DMS114 treated with DMSO at 0.1 percent for 48 hours (cell line): ENCODE results near the gene AP1AR.
"Not testable (repeated sequence)": the region's sequence is repeated elsewhere in the genome, so short reads cannot be mapped to it uniquely, and the experiment has no call there.

Experiments used
- DNase-seq: peaks from one replicate; lab custom pipeline; 2025; ENCODE audit not compliant: unreplicated experiment; lab: John Stamatoyannopoulos, UW

The AP1AR gene

DNA sequence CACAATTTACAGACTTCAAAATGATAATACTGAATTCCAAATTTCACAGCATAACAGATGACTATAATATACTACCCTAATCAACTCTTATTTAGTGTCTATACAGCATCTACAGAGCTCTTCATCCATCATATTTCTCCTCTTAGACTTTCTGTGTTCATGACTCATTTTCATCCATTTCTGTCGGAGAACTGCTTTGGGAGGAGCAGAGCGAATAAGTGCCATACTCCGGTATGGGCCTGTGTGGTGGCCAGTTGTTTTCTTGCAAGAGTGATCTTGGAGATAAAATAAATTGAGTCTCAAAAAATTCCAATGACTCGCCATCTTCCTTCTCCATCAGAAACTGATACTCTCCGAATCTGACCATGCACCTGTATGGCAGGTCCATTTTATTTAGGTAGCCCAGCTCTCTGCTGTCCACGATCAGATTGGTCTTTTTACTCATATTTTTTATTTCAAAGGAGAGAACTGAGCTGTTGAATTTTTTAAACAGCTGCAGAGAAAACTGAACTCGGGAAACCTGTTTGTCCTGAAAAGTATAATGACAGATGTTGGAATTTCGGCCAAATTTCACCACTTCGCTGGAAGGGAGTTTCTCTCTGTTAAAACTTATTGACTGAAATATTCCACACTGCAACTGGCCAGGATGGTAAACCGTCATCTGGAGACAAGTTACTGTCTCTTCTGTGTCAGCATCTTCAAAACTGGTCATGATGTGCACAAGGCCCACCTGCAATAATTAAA is 46.3 kb downstream of the AP1AR start:
- no peak for DNase-seq

DNA sequence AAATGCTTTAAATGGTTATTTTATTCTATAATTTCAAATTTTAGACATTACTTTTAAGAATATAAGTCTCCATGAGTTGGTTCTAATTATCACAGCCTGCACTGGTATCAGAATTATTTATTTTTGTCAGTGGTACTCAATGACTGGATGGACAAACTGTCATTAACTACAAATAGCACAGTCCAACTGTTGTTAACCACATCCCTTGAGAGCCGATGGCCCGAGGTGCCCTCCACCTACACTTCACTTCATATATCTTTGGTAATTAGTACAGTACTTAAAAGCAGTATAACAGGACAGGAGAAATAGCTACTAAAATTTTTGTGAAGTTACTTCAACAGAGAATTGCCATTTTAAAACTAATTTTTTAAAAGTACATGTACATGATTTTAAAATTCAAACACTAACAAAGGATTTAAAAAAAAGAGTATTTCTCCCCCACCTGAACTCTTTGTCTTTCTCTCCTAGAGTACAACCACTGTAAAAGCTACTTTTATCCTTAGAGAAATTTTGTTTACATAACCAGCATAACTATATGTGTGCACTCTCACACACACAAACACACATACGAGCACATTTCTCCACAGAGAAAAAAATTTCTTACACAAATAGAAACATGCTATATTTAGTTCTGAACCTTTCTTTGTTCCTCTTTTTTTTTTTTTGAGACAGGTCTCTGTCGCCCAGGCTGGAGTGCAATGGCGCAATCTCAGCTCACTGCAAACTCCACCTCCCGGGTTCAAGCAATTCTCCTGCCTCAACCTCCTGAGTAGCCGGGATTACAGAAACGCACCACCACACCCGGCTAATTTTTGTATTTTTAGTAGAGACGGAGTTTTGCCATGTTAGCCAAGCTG is 47.7 kb downstream of the AP1AR start:
- no peak for DNase-seq

DNA sequence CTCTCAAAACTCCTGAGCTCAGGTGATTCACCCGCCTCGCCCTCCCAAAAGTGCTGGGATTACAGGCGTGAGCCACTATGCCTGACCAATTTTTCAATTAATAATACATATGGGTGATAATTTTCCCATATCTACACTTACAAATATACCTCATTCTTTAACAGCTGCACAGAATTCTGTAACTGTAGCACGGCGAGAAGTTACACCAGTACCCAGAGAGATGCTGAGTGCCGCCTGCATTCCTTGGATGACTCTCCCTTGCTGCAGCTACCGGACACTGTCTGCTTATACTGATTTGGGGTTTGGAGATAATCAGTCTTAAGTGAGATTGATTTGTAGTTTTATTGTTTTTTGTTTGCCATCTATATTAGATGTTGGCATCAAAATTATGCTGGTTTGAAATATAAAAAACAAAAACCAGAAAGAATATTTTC is 48.3 kb downstream of the AP1AR start:
- DNase-seq = no peak

DNA sequence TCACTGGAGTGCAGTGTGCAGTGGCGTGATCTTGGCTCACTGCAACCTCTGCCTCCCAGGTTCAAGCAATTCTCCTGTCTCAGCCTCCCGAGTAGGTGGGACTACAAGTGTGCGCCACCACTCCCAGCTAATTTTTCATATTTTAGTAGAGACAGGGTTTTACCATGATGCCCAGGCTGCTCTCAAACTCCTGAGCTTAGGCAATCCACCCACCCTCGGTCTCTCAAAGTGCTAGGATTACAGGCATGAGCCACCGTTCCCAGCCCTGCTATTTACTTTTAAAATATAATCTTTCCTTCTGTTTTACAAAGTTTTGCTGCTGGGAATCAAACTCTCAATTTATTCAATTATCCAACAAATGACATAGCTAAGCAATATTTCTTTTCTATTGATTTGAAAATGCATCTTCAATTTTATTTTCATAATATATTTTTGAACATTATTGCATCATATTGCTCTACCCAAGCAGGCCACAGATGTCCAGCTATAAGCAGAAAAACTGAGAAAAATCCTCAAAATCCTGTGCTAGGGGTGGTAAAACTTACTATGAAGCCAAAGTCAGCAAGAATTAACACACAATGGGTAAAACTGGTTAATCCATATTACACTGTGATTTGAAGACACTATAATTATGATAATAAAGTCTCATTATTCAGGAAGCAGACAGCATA is 48.9 kb downstream of the AP1AR start:
- DNase-seq = no peak

DNA sequence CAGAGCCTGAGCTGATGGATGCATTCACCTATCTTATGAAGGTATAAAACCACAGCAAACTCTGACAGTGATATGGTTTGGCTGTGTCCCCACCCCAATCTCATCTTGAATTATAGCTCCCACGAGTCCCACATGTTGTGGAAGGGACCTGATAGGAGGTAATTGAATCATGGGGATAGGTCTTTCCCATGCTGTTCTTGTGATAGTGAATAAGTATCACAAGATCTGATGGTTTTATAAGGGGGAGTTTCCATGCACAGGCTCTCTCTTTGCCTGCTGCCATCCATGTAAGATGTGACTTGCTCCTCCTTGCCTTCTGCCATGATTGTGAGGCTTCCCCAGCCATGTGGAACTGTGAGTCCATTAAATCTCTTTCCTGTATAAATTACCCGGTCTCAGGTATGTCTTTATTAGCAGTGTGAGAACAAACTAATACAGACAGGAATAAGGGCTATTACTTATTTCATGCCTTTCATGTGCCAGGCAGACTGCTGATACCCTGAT is 50.4 kb downstream of the AP1AR start:
- DNase-seq = not testable (repeated sequence)

DNA sequence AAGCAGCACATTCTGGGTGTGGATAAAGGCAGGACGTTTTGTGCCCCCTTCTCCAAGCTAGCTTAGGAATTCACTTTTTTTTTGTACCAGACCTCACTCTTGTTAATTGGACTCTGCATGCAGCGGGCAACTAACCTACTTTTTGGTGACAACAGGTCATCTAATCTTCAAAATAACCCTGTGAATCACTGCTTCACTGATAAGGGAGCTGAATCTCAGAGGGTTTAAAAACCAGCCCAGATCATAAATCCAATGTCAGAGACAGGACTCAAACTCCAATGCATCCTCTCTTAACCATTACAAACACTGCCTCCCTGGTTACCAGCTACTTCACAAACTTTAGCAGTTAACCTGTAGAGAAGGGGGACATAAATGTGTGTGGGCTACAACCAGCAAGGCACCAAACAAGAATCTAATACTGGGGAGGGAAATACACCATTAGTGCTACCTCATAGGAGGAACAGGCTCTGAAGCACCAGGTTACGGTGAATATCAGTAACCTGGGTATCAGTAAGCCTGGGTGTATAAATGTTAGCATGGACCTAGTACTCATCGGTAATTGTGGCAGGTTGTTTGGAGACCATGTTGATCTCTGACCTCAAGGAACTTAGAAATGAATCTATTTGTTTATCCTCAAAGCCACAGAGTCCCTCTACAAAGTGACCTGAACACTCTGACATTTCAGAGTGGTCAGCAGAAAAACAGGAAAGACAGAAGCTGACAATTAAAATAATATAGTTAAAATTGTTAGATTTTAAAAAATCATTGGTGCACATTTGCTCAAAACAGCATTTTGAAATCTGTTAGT is 51.5 kb downstream of the AP1AR start:
- DNase-seq = no peak

DNA sequence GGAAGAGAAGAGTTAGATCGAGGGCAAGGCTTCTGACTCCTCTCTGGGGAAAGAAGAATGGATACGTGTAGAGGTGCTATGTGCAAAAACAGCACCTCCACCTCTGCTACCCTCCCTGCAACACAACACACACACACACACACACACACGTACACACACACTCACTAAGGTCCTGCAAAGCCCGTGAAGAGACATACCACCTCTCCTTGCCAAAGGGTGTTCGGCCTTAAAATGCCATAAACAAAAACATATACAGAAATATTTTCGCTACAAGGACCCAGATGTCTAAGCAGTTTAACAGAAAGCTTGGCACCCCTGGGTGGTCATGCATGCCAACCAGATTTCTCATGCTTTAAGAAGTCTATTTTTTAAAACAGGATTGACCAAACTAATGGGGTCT is 52.6 kb downstream of the AP1AR start:
- DNase-seq = no peak

DNA sequence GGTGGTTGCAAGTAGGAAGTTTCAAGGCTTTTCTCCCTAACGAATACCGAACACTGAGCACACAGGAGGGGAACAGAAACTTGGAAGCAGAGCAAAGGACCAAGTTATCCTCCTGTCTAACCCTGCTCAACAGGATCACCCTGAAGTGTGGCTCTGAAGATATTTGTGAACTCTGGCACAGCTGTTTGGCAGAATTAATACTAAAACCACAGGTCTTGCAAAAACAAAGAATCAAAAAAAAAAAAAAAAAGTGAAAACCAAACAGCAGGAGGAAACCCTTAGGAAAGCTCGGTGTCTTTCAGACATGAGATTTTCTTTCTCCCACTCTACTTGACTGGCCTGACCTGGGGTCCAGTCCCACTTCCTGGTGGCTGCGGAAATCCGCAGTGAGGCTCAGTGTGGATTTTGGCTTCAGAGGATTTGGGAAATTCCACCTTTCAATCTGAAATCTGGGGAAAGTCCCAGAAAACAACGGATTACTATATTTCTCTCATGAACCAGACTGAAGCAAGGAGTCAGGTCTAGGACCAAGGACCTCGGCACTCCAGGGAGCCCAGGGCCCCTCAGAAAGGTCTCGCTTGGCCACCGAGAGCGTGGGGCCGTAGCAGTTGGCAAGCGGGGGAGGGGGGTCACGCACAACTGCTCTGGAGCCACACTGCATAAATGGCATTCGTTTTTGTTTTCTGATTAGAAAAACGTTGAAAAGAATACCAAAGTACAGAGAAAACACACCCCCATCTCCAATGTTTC is 53.2 kb downstream of the AP1AR start:
- DNase-seq = no peak

DNA sequence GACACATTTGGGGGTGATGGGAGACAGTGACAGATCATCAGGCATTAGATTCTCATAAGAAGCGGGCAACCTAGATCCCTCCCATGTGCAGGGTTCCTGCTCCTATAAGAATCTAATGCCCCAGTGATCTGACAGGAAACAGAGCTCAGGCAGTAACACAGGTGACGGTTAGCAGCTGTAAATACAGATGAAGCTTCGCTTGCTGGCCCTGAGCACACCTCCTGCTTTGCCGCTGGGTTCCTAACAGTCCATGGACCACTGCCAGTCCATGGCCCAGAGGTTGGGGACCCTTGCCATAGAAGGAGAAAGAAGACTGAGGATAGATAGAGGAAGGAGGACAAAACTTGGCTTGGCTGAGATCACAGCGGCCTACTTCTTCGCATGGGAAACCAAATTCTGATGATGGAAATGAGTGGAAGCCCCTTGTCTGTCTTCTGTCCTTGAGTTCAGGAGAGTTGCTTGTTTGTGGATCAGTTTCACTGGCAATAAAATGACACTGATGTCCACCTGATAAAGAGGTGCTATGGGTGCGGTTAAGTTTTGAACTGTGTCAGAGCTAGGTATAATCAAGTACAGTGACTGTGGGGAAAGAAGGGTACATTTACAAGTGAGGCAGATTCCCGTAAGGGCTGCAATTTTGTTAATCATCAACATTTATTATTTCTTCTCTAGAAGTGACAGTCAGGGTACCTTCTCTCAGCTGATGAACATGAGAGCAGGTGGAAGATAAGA is 55.8 kb downstream of the AP1AR start:
- no peak for DNase-seq

DNA sequence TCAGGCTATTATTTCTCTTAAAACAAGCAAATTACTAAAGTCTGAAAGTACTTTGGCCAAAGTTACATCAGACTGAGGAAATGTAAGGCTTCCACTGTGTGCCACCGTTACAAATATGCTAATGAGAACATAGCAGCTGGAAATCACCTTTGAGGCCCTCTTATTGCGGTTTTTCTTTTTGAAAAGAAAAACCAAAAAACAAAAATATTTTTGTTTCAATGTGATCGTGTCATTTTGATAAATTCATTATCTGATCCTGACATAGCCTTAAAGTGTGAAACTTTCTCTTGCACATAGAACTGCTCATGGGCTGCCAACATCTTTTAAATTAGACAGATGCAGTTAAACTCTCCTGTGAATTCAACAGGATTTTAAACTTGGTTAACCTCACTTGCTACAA is 56.9 kb downstream of the AP1AR start:
- no peak for DNase-seq

DNA sequence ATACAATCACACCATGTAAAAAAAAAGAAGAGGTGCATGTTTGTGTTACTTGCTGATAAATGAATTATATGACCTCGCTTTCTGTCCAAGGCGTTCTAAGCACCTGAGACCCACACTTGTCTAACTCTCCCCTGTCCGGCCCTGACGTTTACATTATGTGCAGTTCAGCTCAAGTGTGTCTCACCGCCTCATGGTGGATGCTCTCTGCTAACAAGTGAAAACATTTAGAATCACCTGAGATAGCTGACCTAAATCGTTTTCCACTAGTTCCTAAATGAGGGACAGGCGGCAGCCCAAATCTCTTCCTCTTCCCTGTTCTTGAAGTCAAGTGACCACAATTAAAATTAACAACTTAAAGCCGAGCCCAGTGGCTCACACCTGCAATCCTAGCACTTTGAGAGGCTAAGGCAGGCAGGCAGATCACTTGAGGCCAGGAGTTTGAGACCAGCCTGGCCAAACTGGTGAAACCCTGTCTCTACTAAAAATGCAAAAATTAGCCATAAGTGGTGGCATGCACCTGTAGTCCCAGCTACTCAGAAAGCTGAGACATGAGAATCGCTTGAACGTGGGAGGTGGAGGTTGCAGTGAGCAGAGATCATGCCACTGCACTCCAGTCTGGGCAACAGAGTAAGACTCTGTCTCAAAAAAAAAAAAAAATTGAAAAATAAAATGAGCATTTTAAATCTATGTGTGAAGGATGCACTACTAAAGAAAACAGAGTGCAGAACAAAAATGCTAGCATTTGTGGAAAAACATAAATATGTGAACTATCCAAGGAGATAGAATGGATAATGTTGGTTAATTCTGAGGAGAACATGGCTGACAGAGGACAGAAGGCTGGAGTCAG is 58.0 kb downstream of the AP1AR start:
- no peak for DNase-seq

DNA sequence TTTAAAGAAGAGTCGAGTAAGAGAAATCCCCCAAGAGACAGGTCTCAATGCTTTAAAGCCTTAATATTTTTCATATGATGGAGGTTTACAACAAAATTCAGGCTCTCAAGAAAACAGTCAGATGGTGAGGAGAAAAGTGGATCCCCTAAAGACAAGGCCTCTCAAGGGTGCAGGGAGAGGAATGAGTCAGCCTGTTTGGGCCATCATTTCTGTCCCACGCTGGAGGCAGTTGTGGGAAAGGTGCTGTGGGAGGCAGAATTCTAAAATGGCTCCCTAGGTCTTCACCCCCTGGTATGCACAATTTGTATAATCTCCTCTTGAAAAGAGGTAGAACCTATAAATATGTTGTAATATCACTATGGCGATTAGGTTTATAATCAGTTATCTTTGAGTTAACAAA is 58.8 kb downstream of the AP1AR start:
- DNase-seq = no peak

DNA sequence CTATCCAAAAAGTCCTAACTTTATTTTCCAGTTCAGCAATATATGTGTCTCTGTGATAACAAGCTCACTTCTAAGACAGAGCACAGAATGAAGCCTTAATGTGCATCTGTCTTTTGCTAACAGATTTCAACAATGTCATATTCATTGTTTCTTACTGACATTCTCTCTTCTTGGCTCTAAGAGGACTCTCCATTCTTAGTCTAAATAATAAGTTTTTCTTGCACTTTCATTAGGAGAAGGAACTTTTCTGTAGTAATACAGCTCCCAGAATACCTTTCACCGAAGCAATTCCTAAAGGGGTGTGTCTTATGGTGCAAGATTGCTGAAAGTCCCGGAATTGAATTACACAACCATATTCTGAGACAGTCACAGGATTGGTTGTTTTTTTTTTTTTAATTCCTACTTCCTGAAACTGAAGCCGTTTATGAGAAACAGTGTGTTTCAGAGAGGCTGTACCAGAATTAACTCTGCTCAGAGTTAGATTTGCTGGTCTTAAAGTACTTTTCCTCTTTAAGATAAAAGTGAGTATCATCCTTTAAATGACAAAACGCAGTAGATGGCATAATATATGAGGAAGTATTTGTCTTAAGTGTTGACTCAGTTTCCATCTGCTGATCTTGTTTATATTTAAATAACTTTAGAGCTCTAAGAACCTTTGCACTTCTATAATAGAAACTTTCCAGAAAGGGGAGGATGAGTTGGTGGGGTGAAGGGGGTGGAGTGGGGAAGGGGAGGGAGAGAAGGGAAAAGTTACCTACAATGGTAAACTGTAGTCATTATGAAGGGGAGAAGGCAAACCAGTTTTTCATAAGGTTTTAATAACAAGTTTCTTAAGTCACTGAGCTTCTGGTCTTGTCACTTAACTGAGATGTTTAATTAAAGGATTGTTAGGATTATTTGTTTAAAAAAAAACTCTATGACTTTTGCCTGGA is 65.6 kb downstream of the AP1AR start, which contains the start of gene ALPK1:
Gene ALPK1, plus strand, starts transcription at position 421 of the 932 bp plus-strand sequence.
- no peak for DNase-seq

DNA sequence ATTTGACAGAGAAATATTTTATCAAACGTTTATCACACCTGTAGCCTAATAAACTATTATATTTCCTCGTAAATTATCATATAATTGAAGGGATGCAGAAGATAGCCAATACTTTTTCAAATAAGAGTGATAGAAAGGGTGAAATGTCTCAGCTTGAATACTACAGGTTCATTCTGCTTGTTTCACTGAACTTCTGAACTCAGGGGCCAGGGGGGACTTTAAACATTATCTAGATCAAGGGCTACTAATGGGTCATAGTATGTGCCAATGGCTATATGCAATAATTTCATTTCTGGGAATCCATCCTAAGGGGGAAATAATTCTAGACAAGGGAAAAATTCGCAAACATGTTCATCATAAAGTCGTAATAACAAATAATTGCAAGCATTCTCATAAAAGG is 68.1 kb downstream of the AP1AR start:
- DNase-seq = no peak

DNA sequence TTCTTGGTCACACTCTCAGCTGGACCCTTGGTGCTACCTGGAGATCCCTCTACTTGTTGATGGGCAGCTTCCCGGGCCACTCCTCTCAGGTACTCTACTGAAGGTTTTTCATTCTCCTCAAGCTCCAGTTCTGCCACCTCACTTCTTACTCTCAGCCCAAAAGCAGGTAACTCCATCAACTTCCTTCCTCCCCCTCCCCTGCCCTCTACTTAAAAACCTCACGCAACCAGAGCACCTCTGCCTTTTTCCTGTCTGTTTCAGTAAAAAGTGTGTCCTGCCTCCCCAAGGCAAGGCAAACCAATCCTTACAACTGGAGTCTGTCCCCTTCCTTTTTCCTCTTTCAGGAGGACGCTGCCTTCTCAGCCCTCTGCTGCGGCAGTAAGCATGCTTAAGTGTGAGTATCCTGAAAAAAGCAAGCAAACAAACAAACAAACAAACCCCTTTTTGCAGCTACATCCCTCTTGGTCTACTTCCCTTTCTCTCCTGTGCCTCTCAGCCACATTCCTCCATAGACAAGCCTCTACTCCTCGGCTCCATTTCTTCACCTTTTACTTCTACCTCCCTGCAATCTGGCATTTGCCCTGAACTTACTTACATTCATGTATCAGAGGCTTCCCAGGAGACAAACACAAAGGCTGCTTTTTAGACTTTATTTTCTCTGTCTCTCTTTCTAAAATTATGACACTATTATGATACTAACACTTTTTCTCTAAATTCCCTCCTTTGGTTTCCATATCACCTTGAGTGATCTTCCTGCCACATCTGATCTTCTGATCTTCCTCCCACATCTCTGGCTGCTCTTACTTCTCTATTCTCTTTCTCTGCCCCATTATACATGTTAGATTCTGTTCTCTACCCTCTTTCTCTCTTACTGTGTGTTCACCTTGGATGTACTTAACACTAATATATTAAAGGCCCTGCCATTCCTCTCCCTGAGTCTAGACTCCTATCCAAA is 71.0 kb downstream of the AP1AR start:
- no peak for DNase-seq

DNA sequence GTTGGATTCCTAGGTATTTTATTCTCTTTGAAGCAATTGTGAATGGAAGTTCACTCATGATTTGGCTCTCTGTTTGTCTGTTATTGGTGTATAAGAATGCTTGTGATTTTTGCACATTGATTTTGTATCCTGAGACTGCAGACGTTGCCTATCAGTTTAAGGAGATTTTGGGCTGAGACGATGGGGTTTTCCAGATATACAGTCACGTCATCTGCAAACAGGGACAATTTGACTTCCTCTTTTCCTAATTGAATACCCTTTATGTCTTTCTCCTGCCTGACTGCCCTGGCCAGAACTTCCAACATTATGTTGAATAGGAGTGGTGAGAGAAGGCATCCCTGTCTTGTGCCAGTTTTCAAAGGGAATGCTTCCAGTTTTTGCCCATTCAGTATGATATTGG is 73.9 kb downstream of the AP1AR start:
- not testable (repeated sequence) for DNase-seq
